ENCODE data around the gene SLC6A3.

The SLC6A3 gene

GRCh38 chr5:1483856-1484729 is 38.9 kb upstream of the SLC6A3 start:
- Histone ChIP-seq H3K4me3 (ENCODE audit: low read depth, low read length) (no peak overlapping the region), H3K27ac (no peak overlapping the region), H3K27me3 (replicated peaks) (no peaks in the 10 kb centered on the region), H3K36me3 (replicated peaks) (peaks cover 28% of the 10 kb centered on the region)
- TF ChIP-seq, protein P1, sequence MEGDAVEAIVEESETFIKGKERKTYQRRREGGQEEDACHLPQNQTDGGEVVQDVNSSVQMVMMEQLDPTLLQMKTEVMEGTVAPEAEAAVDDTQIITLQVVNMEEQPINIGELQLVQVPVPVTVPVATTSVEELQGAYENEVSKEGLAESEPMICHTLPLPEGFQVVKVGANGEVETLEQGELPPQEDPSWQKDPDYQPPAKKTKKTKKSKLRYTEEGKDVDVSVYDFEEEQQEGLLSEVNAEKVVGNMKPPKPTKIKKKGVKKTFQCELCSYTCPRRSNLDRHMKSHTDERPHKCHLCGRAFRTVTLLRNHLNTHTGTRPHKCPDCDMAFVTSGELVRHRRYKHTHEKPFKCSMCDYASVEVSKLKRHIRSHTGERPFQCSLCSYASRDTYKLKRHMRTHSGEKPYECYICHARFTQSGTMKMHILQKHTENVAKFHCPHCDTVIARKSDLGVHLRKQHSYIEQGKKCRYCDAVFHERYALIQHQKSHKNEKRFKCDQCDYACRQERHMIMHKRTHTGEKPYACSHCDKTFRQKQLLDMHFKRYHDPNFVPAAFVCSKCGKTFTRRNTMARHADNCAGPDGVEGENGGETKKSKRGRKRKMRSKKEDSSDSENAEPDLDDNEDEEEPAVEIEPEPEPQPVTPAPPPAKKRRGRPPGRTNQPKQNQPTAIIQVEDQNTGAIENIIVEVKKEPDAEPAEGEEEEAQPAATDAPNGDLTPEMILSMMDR (IDR thresholded peaks at IDR 0.05; ENCODE audit: low read depth, low read length, missing control alignments), result no peak
- DNase-seq, result no peak
- in situ Hi-C loops (cut with HindIII; ENCODE audit: low pct_ligation_motif_present, low sequenced_read_pairs), result no loop called here

DNA sequence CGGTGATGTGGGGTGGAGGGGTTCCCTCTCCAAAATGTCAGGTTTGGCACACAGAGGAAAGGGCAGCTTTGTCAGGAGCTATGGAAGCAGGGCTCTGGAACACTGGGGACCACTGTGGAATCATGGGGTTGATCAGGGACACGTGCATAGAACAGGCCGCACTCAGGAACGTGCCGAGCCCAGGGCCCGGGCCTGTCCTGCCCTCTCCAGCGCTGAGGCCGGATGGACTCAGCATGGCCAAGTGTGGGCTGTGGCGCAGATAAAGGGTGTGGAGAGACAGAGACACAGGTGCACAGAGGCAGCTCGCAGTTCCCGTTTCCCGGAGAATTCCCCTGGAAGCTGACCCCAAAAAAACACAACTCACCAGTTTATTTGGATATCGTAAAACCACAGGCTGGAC is 37.8 kb upstream of the SLC6A3 start:
- in situ Hi-C loops (cut with HindIII; ENCODE audit: low pct_ligation_motif_present, low sequenced_read_pairs), result no loop called here
- no peak overlapping the region for H3K27ac ChIP-seq
- peaks cover 30% of the 10 kb centered on the region for H3K36me3 ChIP-seq (replicated peaks)
- no peak for DNase-seq
- H3K27me3 ChIP-seq (replicated peaks), result no peaks in the 10 kb centered on the region
- H3K4me3 ChIP-seq (ENCODE audit: low read depth, low read length), result no peak overlapping the region
- TF ChIP-seq, protein P1 (IDR thresholded peaks at IDR 0.05; ENCODE audit: low read depth, low read length, missing control alignments), result no peak

DNA sequence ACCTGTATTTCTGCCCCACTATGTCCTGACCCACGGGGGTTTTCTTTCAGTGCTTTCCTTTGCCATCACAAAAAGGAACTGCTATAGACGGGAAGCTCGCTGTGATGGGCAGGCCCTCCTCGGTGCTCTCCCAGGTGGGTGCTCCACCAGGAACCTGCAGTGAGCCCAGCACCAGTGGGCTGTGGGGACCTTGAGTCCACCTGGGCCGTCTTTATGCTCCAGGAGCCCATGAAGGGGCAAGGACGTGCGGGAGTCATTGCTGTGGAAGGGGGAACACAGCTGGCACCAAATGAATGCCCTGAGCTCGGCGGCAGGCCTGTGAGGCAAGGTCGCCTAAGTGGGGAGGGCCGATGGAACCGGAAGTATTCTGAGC is 36.7 kb upstream of the SLC6A3 start:
- TF ChIP-seq, protein P1 (IDR thresholded peaks at IDR 0.05; ENCODE audit: low read depth, low read length, missing control alignments), result no peak
- Histone ChIP-seq H3K27me3 (replicated peaks) (no peaks in the 10 kb centered on the region), H3K27ac (no peak overlapping the region), H3K36me3 (replicated peaks) (peaks cover 22% of the 10 kb centered on the region), H3K4me3 (ENCODE audit: low read depth, low read length) (no peak overlapping the region)
- no peak for DNase-seq
- in situ Hi-C loops (cut with HindIII; ENCODE audit: low pct_ligation_motif_present, low sequenced_read_pairs), result no loop called here

DNA sequence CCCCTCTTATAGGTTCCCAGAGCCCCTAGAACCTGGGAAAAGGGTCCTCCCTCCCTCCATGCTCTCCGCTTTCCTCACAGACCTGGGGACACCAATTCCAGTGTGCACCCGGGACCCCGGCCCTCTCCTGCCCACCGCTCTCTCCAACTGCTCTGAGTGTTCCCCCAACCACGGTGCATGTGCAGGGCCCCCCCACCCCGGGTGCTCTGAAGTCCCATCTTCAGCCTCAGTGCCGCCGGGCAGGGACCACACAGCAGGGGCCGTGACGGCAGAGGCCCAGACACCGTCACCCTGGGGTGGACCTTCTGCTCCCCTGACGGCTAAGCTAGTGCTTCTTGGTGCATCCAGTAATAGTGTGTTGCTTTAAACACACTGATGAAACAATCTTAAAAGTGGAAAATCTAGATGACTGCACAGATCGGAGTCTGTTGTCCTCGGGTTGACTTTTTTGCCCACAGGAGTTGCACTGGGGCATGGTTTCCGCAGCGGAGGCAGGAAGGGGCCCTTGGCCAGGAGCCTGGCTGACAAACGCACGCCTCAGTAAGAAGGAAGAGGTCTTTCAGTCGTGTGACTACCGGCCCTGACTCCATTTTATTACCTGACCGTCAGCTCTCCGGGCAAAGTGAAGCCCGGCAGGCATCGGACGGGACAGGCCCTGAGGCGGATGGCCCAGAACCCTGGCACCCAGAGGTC is 36.2 kb upstream of the SLC6A3 start:
- Histone ChIP-seq H3K27me3 (replicated peaks) (no peaks in the 10 kb centered on the region), H3K4me3 (ENCODE audit: low read depth, low read length) (no peak overlapping the region), H3K27ac (no peak overlapping the region), H3K36me3 (replicated peaks) (peaks cover 21% of the 10 kb centered on the region)
- no peak for DNase-seq
- in situ Hi-C loops (cut with HindIII; ENCODE audit: low pct_ligation_motif_present, low sequenced_read_pairs), result no loop called here
- TF ChIP-seq, protein P1 (IDR thresholded peaks at IDR 0.05; ENCODE audit: low read depth, low read length, missing control alignments), result no peak

- TF ChIP-seq, protein P1 (IDR thresholded peaks at IDR 0.05; ENCODE audit: low read depth, low read length, missing control alignments), result no peak
- in situ Hi-C loops (cut with HindIII; ENCODE audit: low pct_ligation_motif_present, low sequenced_read_pairs), result no loop called here
- no peak overlapping the region for H3K4me3 ChIP-seq (ENCODE audit: low read depth, low read length)
- H3K27ac ChIP-seq, result no peak overlapping the region
- no peak for DNase-seq
- H3K36me3 ChIP-seq (replicated peaks), result peaks cover 20% of the 10 kb centered on the region
- H3K27me3 ChIP-seq (replicated peaks), result no peaks in the 10 kb centered on the region
Observed at GRCh38 chr5:1480806-1481205, 35.6 kb upstream of the SLC6A3 start.
